Astrocyte (in vitro differentiated cells and primary cell): ENCODE measurements around the gene TTC1. TPM values are rescaled to one million over a fixed set of nuclear protein-coding genes. Genes with fewer than 3 reads are reported as not detected.

Experiments
- DNase-seq: peaks from one replicate; pipeline ENCODE4 v3.0.0-alpha.2; 2010; ENCODE audit warnings: low read depth
- FAIRE-seq: peaks from 2 replicates; lab custom pipeline; 2011; peaks lifted over from hg19 to GRCh38; lab: Jason Lieb, UNC
- H2AFZ ChIP-seq: 2 replicates; pipeline ENCODE4 v1.6.0; 2012; ENCODE audit warnings: low read depth, low read length, inconsistent platforms
- H3K27ac ChIP-seq: 2 replicates; pipeline ENCODE4 v1.5.1; 2011; ENCODE audit warnings: low read depth, low read length, inconsistent platforms
- H3K27me3 ChIP-seq: 2 replicates; pipeline ENCODE4 v1.6.0; 2011; ENCODE audit warnings: low read length, inconsistent platforms; ENCODE audit not compliant: insufficient read depth
- H3K36me3 ChIP-seq: 2 replicates; pipeline ENCODE4 v1.5.1; 2011; ENCODE audit warnings: low read length, inconsistent platforms; ENCODE audit not compliant: insufficient read depth
- H3K4me1 ChIP-seq: 2 replicates; pipeline ENCODE4 v1.5.1; 2011; ENCODE audit warnings: low read length, inconsistent platforms; ENCODE audit not compliant: insufficient read depth
- H3K4me2 ChIP-seq: 2 replicates; pipeline ENCODE4 v1.6.0; 2012; ENCODE audit warnings: low read length, inconsistent platforms
- H3K4me3 ChIP-seq: 2 replicates; pipeline ENCODE4 v1.5.1; 2011; ENCODE audit warnings: low read depth, mild to moderate bottlenecking, low read length, inconsistent platforms; ENCODE audit not compliant: insufficient read depth
- H3K79me2 ChIP-seq: 2 replicates; pipeline ENCODE4 v1.6.0; 2012; ENCODE audit warnings: mild to moderate bottlenecking, low read length, inconsistent platforms; ENCODE audit not compliant: insufficient read depth
- H3K9ac ChIP-seq: 2 replicates; pipeline ENCODE4 v1.6.0; 2012; ENCODE audit warnings: mild to moderate bottlenecking, low read length, inconsistent platforms
- H3K9me3 ChIP-seq: 2 replicates; pipeline ENCODE4 v1.5.1; 2012; ENCODE audit warnings: low read depth, mild to moderate bottlenecking, low read length, inconsistent platforms; ENCODE audit not compliant: insufficient read depth
- H4K20me1 ChIP-seq: 2 replicates; pipeline ENCODE4 v1.6.0; 2012; ENCODE audit warnings: low read length, inconsistent platforms; ENCODE audit not compliant: insufficient read depth
- H3K27ac Mint-ChIP-seq: one replicate; pipeline ENCODE4 v1.8.0; 2021; ENCODE audit warnings: mild to moderate bottlenecking, mixed read lengths; ENCODE audit not compliant: unreplicated experiment
- H3K27me3 Mint-ChIP-seq: one replicate; pipeline ENCODE4 v1.8.0; 2021; ENCODE audit warnings: low read depth, mixed read lengths; ENCODE audit not compliant: unreplicated experiment
- H3K36me3 Mint-ChIP-seq: one replicate; pipeline ENCODE4 v1.8.0; 2021; ENCODE audit warnings: low read depth, mixed read lengths; ENCODE audit not compliant: unreplicated experiment
- H3K4me1 Mint-ChIP-seq: one replicate; pipeline ENCODE4 v1.8.0; 2021; ENCODE audit warnings: low read depth, mixed read lengths; ENCODE audit not compliant: unreplicated experiment
- H3K4me3 Mint-ChIP-seq: one replicate; pipeline ENCODE4 v1.8.0; 2021; ENCODE audit warnings: mild to moderate bottlenecking, moderate library complexity, mixed read lengths; ENCODE audit not compliant: unreplicated experiment
- H3K9me3 Mint-ChIP-seq: one replicate; pipeline ENCODE4 v1.8.0; 2021; ENCODE audit warnings: mild to moderate bottlenecking, mixed read lengths; ENCODE audit not compliant: unreplicated experiment
- CTCF ChIP-seq: IDR thresholded peaks from 2 replicates; pipeline ENCODE4 v1.5.1; 2011; ENCODE audit warnings: low read depth, mild to moderate bottlenecking, inconsistent platforms, low read length, moderate library complexity; ENCODE audit not compliant: insufficient read depth
- EZH2 ChIP-seq: IDR thresholded peaks from 2 replicates; pipeline ENCODE4 v1.6.1; 2012; ENCODE audit warnings: mild to moderate bottlenecking, low read length, inconsistent platforms; ENCODE audit not compliant: insufficient read depth
- total RNA-seq: library from RNA; stranded (reverse); gene quantifications from 2 replicates; pipeline ENCODE4 v1.2.1, GENCODE V29; 2021

TTC1 gene
- total RNA-seq, 1 donor from 2014 or later = 61.2 TPM

GRCh38 chr5:160090059-160090458 is 81.1 kb downstream of the TTC1 start:
- H3K27ac Mint-ChIP-seq = no peak overlapping the region
- no peaks in the 10 kb centered on the region for H3K9me3 Mint-ChIP-seq
- H3K36me3 ChIP-seq = peaks cover 17% of the 10 kb centered on the region

GRCh38 chr5:160092514-160092913 is 83.6 kb downstream of the TTC1 start:
- FAIRE-seq (no peak), DNase-seq (no peak)
- Histone ChIP-seq H3K27ac (no peak overlapping the region), H3K9me3 (no peaks in the 10 kb centered on the region), H3K27me3 (no peaks in the 10 kb centered on the region), H3K79me2 (peaks cover 26% of the 10 kb centered on the region), H3K4me2 (no peak overlapping the region), H3K4me3 (no peak overlapping the region), H2AFZ (no peak overlapping the region), H3K36me3 (peaks cover 21% of the 10 kb centered on the region), H3K9ac (no peak overlapping the region), H4K20me1 (peaks cover 8% of the 10 kb centered on the region), H3K4me1 (no peaks in the 10 kb centered on the region)
- H3K27ac Mint-ChIP-seq = no peak overlapping the region
- peaks cover 6% of the 10 kb centered on the region for H3K36me3 Mint-ChIP-seq
- peaks cover 9% of the 10 kb centered on the region for H3K4me1 Mint-ChIP-seq
- H3K4me3 Mint-ChIP-seq = no peak overlapping the region
- no peaks in the 10 kb centered on the region for H3K9me3 Mint-ChIP-seq
- H3K27me3 Mint-ChIP-seq = no peaks in the 10 kb centered on the region
- no peak for TF ChIP-seq EZH2
- no peak for TF ChIP-seq CTCF

More at GRCh38 chr5:160090059-160090458, 81.1 kb downstream of the TTC1 start:
- Histone ChIP-seq H3K27me3 (no peaks in the 10 kb centered on the region), H3K79me2 (peaks cover 7% of the 10 kb centered on the region), H3K9me3 (no peaks in the 10 kb centered on the region), H2AFZ (no peak overlapping the region), H3K4me3 (no peak overlapping the region), H4K20me1 (no peaks in the 10 kb centered on the region), H3K4me1 (no peaks in the 10 kb centered on the region), H3K9ac (no peak overlapping the region), H3K4me2 (no peak overlapping the region), H3K27ac (no peak overlapping the region)
- H3K27me3 Mint-ChIP-seq = no peaks in the 10 kb centered on the region
- no peak overlapping the region for H3K4me3 Mint-ChIP-seq
- H3K36me3 Mint-ChIP-seq = peaks cover 6% of the 10 kb centered on the region
- peaks cover 9% of the 10 kb centered on the region for H3K4me1 Mint-ChIP-seq
- TF ChIP-seq EZH2 = no peak
- TF ChIP-seq CTCF = no peak
- no peak for DNase-seq
- no peak for FAIRE-seq

- Histone ChIP-seq H4K20me1 (peaks cover 8% of the 10 kb centered on the region), H3K79me2 (peaks cover 29% of the 10 kb centered on the region), H3K36me3 (peaks cover 21% of the 10 kb centered on the region), H3K27me3 (no peaks in the 10 kb centered on the region), H3K27ac (no peak overlapping the region), H3K9ac (no peak overlapping the region), H3K4me1 (no peaks in the 10 kb centered on the region), H2AFZ (no peak overlapping the region), H3K4me3 (no peak overlapping the region), H3K4me2 (no peak overlapping the region), H3K9me3 (no peaks in the 10 kb centered on the region)
- Mint-ChIP-seq H3K9me3 (no peaks in the 10 kb centered on the region), H3K27me3 (no peaks in the 10 kb centered on the region), H3K36me3 (peaks cover 6% of the 10 kb centered on the region), H3K4me3 (no peak overlapping the region), H3K27ac (no peak overlapping the region), H3K4me1 (peaks cover 9% of the 10 kb centered on the region)
- TF ChIP-seq CTCF (no peak), EZH2 (no peak)
- DNase-seq (no peak), FAIRE-seq (no peak)
Measured at GRCh38 chr5:160092960-160093707, 84.2 kb downstream of the TTC1 start.
